Type B pancreatic cell (in vitro differentiated cells): ENCODE measurements around the gene RTTN. TPM values are rescaled to one million over a fixed set of nuclear protein-coding genes. Genes with fewer than 3 reads are reported as not detected.

ENCODE experiments used
- DNase-seq: peaks from one replicate; pipeline ENCODE4 v3.0.0; 2021; ENCODE audit warnings: mixed read lengths; ENCODE audit not compliant: unreplicated experiment; ENCODE audit errors: extremely low spot score
- H3K27ac Mint-ChIP-seq: 2 replicates; pipeline ENCODE4 v1.8.0; 2021; ENCODE audit warnings: mild to moderate bottlenecking, mixed read lengths
- H3K27me3 Mint-ChIP-seq: 2 replicates; pipeline ENCODE4 v1.8.0; 2021; ENCODE audit warnings: mixed read lengths
- H3K36me3 Mint-ChIP-seq: 2 replicates; pipeline ENCODE4 v1.8.0; 2021; ENCODE audit warnings: mixed read lengths
- H3K4me1 Mint-ChIP-seq: one replicate; pipeline ENCODE4 v1.8.0; 2021; ENCODE audit warnings: mixed read lengths; ENCODE audit not compliant: unreplicated experiment
- H3K4me3 Mint-ChIP-seq: 2 replicates; pipeline ENCODE4 v1.8.0; 2021; ENCODE audit warnings: mild to moderate bottlenecking, mixed read lengths
- H3K9me3 Mint-ChIP-seq: 2 replicates; pipeline ENCODE4 v1.8.0; 2021; ENCODE audit warnings: mixed read lengths
- CTCF ChIP-seq: fragments of 200-600 bp; sonication (generic); conservative IDR thresholded peaks from 2 replicates; pipeline ENCODE4 v1.5.0; 2021; ENCODE audit warnings: antibody characterized with exemption, mild to moderate bottlenecking
- total RNA-seq: library from RNA; stranded (reverse); gene quantifications from 2 replicates; pipeline ENCODE4 v1.2.1, GENCODE V29; 2021; ENCODE audit warnings: low replicate concordance

The RTTN gene
- total RNA-seq, 1 donor from 2014 or later, result 29.3 TPM

- Mint-ChIP-seq H3K9me3 (no peaks in the 10 kb centered on the region), H3K4me3 (no peak overlapping the region), H3K4me1 (no peaks in the 10 kb centered on the region), H3K36me3 (peaks cover 37% of the 10 kb centered on the region), H3K27me3 (no peaks in the 10 kb centered on the region), H3K27ac (no peak overlapping the region)
- TF ChIP-seq CTCF, result no peak
- DNase-seq, result no peak
Observed at GRCh38 chr18:70025580-70025979, 179.9 kb downstream of the RTTN start.

GRCh38 chr18:70024829-70025228, 180.7 kb downstream of the RTTN start:
- Mint-ChIP-seq H3K9me3 (no peaks in the 10 kb centered on the region), H3K36me3 (peaks cover 37% of the 10 kb centered on the region), H3K4me3 (no peak overlapping the region), H3K27me3 (no peaks in the 10 kb centered on the region), H3K27ac (no peak overlapping the region), H3K4me1 (no peaks in the 10 kb centered on the region)
- no peak for TF ChIP-seq CTCF
- no peak for DNase-seq

GRCh38 chr18:70024093-70024492, 181.4 kb downstream of the RTTN start:
- Mint-ChIP-seq H3K4me1 (no peaks in the 10 kb centered on the region), H3K27ac (no peak overlapping the region), H3K4me3 (no peak overlapping the region), H3K9me3 (no peaks in the 10 kb centered on the region), H3K27me3 (no peaks in the 10 kb centered on the region), H3K36me3 (peaks cover 40% of the 10 kb centered on the region)
- TF ChIP-seq CTCF, result no peak
- DNase-seq, result no peak

- Mint-ChIP-seq H3K27me3 (no peaks in the 10 kb centered on the region), H3K27ac (no peak overlapping the region), H3K4me1 (no peaks in the 10 kb centered on the region), H3K4me3 (no peak overlapping the region), H3K36me3 (peaks cover 40% of the 10 kb centered on the region), H3K9me3 (no peaks in the 10 kb centered on the region)
- DNase-seq, result no peak
- no peak for TF ChIP-seq CTCF
Observed at GRCh38 chr18:70022636-70023035, 182.9 kb downstream of the RTTN start.

GRCh38 chr18:70021498-70021897, 184.0 kb downstream of the RTTN start:
- Mint-ChIP-seq H3K27ac (no peak overlapping the region), H3K36me3 (peaks cover 38% of the 10 kb centered on the region)

More at GRCh38 chr18:70021498-70021897, 184.0 kb downstream of the RTTN start:
- Mint-ChIP-seq H3K9me3 (no peaks in the 10 kb centered on the region), H3K4me1 (no peaks in the 10 kb centered on the region), H3K4me3 (no peak overlapping the region), H3K27me3 (no peaks in the 10 kb centered on the region)
- DNase-seq, result no peak
- TF ChIP-seq CTCF, result no peak
